Muscle of arm (tissue), 12 donors: Measurements from ENCODE around the gene GPX5. TPM values are rescaled to one million over a fixed set of nuclear protein-coding genes. Genes with fewer than 3 reads are reported as not detected.

ENCODE experiments used
- DNase-seq: peaks from one replicate; pipeline ENCODE4 v3.0.0-alpha.2; 2013
- polyA plus RNA-seq, 12 donors: library from polyadenylated mRNA; unstranded; fragments of 120-200 nt; gene quantifications; one replicate each; pipeline ENCODE4 v1.2.1, GENCODE V29; 2013; ENCODE audit not compliant: insufficient read length in 12 of 12

The GPX5 gene
- polyA plus RNA-seq, 12 donors = not detected

DNA sequence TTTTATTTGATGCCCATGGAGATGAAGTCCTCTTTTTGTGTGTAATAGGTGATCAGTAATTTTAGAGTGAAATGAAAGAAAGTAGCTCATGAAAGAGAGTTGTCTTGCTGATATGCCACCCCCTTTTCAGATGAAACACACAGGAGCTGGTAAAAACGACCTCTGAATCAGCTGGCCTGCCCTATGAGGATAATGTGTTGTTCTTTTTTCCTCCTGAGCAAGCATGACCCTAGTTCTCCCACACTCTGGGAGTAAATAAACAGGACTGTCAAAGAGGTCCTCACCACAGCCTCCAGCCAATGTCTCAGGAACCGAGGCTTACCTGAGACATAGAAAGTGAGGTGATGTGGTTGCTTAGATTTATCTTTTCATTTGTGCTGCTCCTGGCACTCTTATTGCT lies 29.5 kb downstream of the GPX5 start:
- no peak for DNase-seq

- DNase-seq = no peak
Observed at GRCh38 chr6:28558629-28559028, 32.9 kb downstream of the GPX5 start.

GRCh38 chr6:28563430-28564095 lies 37.9 kb downstream of the GPX5 start:
- no peak for DNase-seq

- DNase-seq = no peak
Observed at GRCh38 chr6:28565823-28566526, 40.3 kb downstream of the GPX5 start.

GRCh38 chr6:28566527-28567252 lies 41.0 kb downstream of the GPX5 start:
- no peak for DNase-seq

DNA sequence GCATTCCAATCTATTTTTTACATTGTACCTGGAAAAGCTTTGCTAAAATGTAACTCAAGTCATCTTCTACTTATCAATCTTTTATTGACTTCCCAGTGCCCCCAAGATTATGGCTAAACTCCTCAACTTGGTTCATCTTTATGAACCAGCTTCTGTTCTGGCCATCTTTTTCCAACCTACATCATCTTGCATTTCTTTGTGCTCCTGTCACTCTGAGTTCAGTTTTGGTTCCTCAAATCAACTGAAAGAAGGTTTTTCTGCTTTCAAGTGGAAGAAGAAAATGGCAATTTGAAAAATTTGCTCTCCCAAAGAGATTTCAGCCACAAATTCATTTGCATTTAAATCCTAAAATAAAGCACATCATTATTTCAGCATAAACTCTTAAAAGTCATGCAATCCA lies 41.8 kb downstream of the GPX5 start:
- DNase-seq = no peak

DNA sequence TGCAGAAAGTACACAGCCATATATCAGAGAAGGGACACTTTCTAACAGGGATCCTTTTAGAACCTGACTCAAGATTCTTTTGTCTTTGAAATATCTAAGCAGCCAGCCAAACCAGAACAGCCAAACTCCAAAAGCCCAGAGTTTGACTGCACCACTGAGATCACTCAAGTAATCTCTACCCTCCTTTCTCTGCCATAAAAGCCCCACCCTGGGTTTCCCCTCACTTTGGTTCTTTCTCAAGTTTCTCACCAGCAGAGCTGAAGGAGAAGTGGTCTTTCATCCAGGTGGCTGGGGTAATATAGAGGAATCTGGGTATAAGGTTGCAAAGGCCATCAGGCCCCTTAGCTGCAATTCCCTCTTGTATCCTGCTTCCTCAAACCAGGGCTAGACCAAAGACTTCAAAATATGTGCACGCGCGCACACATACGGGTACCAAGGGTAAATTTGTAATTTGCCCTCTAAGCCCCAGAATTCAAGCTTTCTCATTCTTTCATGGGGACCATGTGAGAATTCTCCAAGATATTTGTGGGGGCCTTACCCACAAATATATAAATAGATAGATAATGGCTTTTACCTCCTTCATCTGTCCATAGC lies 42.9 kb downstream of the GPX5 start:
- no peak for DNase-seq

GRCh38 chr6:28569748-28570147 lies 44.1 kb downstream of the GPX5 start:
- DNase-seq = no peak

- DNase-seq = no peak
Observed at GRCh38 chr6:28580475-28580874, 54.8 kb downstream of the GPX5 start.

- no peak for DNase-seq
Observed at GRCh38 chr6:28583463-28583862, 57.8 kb downstream of the GPX5 start.

Other genes starting within 250 kb of the GPX5 start
- 1 to 10 TPM in 10 of 12 donors, not detected in 2; 5.1 to 8.8 (median 6.9) TPM for gene PGBD1, start 244.3 kb upstream of the GPX5 start, polyA plus RNA-seq
- 10 to 100 TPM in 4 of 12 donors, 1 to 10 TPM in 7, not detected in 1; 6.1 to 13.4 (median 9.3) TPM for gene ZSCAN31, start 189.7 kb upstream of the GPX5 start, polyA plus RNA-seq
- 1 to 10 TPM in 11 of 12 donors, not detected in 1; 5.2 to 8.8 (median 7.5) TPM for gene ZKSCAN3, start 175.9 kb upstream of the GPX5 start, polyA plus RNA-seq
- 1 to 10 TPM in 11 of 12 donors, not detected in 1; 4.4 to 8.3 (median 6.4) TPM for gene ZSCAN12, start 126.1 kb upstream of the GPX5 start, polyA plus RNA-seq
- 10 to 100 TPM in 1 of 12 donors, 1 to 10 TPM in 10, not detected in 1; 4.6 to 13.4 (median 7.2) TPM for gene ZSCAN23, start 82.4 kb upstream of the GPX5 start, polyA plus RNA-seq
- under 1 TPM in 1 of 12 donors, not detected in 11; 0.32 TPM for gene GPX6, start 10.1 kb upstream of the GPX5 start, polyA plus RNA-seq